Measurements from ENCODE around the gene LRRC45.
A peak's percentile ranks its signal among the peaks of the same experiment; 100 is the strongest.

GRCh38 chr17:82037092-82037888 is 14.2 kb downstream of the LRRC45 start, which contains the start of gene DCXR:
- TF ChIP-seq CTCF (IDR thresholded peaks at IDR 0.05) (peak; percentile 69 to 91 (median 84)), POLR2A (IDR thresholded peaks at IDR 0.05) (peak; percentile 93 to 99)
